ENCODE data around the gene ZNF428.

Gene ZNF428

GRCh38 chr19:43596842-43597461 lies 22.5 kb downstream of the ZNF428 start:
- no peaks in the 10 kb centered on the region for H3K27me3 ChIP-seq (replicated peaks; ENCODE audit: control insufficient read depth, insufficient read depth, low read length)
- H3K4me3 ChIP-seq (replicated peaks; ENCODE audit: low read depth, low read length), result peak overlapping the region; percentile 93
- no peak for DNase-seq (ENCODE audit: extremely low read depth, insufficient read length)
- TF ChIP-seq CTCF (IDR thresholded peaks at IDR 0.05; ENCODE audit: insufficient read depth, low read length, poor library complexity, severe bottlenecking), result no peak
- H3K36me3 ChIP-seq (ENCODE audit: control insufficient read depth, insufficient read depth, low read length), result peaks cover 18% of the 10 kb centered on the region

GRCh38 chr19:43595999-43596841 lies 23.2 kb downstream of the ZNF428 start, which contains the start of the genes IRGQ and ZNF576:
Gene IRGQ (minus strand): TSS chr19:43596134. CDS start chr19:43595338, 796 bp downstream.
Gene ZNF576 (plus strand): TSS chr19:43596595. CDS start chr19:43597109, 514 bp downstream.
- Histone ChIP-seq H3K27me3 (replicated peaks; ENCODE audit: control insufficient read depth, insufficient read depth, low read length) (no peaks in the 10 kb centered on the region), H3K36me3 (ENCODE audit: control insufficient read depth, insufficient read depth, low read length) (peaks cover 19% of the 10 kb centered on the region), H3K4me3 (replicated peaks; ENCODE audit: low read depth, low read length) (peak within 1 kb of the TSS; percentile 93)
- TF ChIP-seq CTCF (IDR thresholded peaks at IDR 0.05; ENCODE audit: insufficient read depth, low read length, poor library complexity, severe bottlenecking), result peak; percentile 1
- DNase-seq (ENCODE audit: extremely low read depth, insufficient read length), result peak; percentile 98

DNA sequence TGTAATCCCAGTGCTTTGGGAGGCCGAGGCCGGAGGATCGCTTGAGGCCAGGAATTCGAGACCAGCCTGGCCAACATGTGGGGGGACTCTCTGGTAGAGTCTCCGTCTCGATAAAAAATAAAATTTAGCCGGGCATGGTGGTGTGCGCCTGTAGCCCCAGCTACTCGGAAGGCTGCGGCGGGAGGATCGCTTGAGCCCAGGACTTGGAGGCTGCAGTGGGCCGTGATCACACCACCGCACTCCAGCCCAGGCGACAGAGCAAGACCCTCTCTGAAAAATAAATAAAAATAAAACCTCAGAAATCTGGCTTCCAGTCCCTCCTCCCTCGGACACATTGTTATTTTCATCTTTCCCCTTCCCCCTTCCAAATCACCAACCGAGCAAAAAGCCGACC lies 23.8 kb downstream of the ZNF428 start:
- no peaks in the 10 kb centered on the region for H3K27me3 ChIP-seq (replicated peaks; ENCODE audit: control insufficient read depth, insufficient read depth, low read length)
- H3K4me3 ChIP-seq (replicated peaks; ENCODE audit: low read depth, low read length), result peak overlapping the region; percentile 93
- no peak for DNase-seq (ENCODE audit: extremely low read depth, insufficient read length)
- TF ChIP-seq CTCF (IDR thresholded peaks at IDR 0.05; ENCODE audit: insufficient read depth, low read length, poor library complexity, severe bottlenecking), result no peak
- H3K36me3 ChIP-seq (ENCODE audit: control insufficient read depth, insufficient read depth, low read length), result peaks cover 22% of the 10 kb centered on the region

GRCh38 chr19:43594710-43595604 lies 24.5 kb downstream of the ZNF428 start:
- no peaks in the 10 kb centered on the region for H3K27me3 ChIP-seq (replicated peaks; ENCODE audit: control insufficient read depth, insufficient read depth, low read length)
- peak overlapping the region; percentile 93 for H3K4me3 ChIP-seq (replicated peaks; ENCODE audit: low read depth, low read length)
- peak; percentile 84 for DNase-seq (ENCODE audit: extremely low read depth, insufficient read length)
- peaks cover 21% of the 10 kb centered on the region for H3K36me3 ChIP-seq (ENCODE audit: control insufficient read depth, insufficient read depth, low read length)
- peak; percentile 95 for TF ChIP-seq CTCF (IDR thresholded peaks at IDR 0.05; ENCODE audit: insufficient read depth, low read length, poor library complexity, severe bottlenecking)

DNA sequence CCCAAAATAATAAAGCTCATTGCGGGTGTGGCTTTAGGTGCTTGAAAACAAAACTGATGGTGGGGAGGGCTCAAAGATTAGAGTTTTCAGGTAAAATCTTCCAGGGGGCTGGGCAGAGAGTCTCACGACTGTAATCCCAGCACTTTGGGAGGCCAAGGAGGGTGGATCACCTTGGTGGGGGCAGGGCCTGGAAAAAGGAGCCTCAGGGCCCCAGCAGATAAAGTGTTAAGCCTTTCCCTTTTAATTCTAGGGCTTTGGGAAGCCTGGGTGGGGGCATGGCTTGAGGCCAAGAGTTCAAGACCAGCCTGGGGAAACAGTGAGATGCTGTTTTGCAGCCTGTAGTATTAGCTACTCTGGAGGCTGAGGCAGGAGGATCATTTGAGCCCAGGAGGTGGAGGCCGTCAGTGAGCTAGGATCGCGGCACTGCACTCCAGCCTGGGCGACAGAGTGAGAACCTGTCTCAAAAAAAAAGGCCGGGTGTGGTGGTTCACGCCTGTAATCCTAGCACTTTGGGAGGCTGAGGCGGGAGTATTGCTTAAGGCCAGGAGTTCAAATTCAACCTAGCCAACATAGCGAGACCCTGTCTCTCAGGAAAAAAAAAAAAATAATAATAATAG lies 25.2 kb downstream of the ZNF428 start:
- Histone ChIP-seq H3K36me3 (ENCODE audit: control insufficient read depth, insufficient read depth, low read length) (peaks cover 19% of the 10 kb centered on the region), H3K27me3 (replicated peaks; ENCODE audit: control insufficient read depth, insufficient read depth, low read length) (no peaks in the 10 kb centered on the region), H3K4me3 (replicated peaks; ENCODE audit: low read depth, low read length) (peak overlapping the region; percentile 93)
- TF ChIP-seq CTCF (IDR thresholded peaks at IDR 0.05; ENCODE audit: insufficient read depth, low read length, poor library complexity, severe bottlenecking), result no peak
- no peak for DNase-seq (ENCODE audit: extremely low read depth, insufficient read length)
